H1 (cell line): ENCODE results near the gene TTR. TPM values are rescaled to one million over a fixed set of nuclear protein-coding genes. Genes with fewer than 3 reads are reported as not detected.

Experiments
- CTCF ChIA-PET: fragments of 300-600 bp; sonication (Branson Sonifier 250); formaldehyde crosslinking; loops from one replicate; lab custom pipeline; 2021; ENCODE audit not compliant: partially characterized antibody; lab: Charles Lee
- POLR2A ChIA-PET: fragments of 300-600 bp; sonication (Branson Sonifier 250); formaldehyde crosslinking; loops from one replicate; lab custom pipeline; 2021; ENCODE audit warnings: inconsistent platforms; ENCODE audit not compliant: partially characterized antibody; lab: Charles Lee
- DNase-seq, 2 experiments: peaks; one replicate each; pipeline versions ENCODE4 v3.0.0 to v3.0.0-alpha.2; 2010 to 2022; ENCODE audit warnings: low spot score in 2 of 2, low read depth in 1 of 2, mixed read lengths in 1 of 2
- FAIRE-seq: peaks from 2 replicates; lab custom pipeline; 2011; peaks lifted over from hg19 to GRCh38; lab: Jason Lieb, UNC
- H2AFZ ChIP-seq: 2 replicates; pipeline ENCODE4 v1.8.1; 2012; ENCODE audit warnings: low read length, inconsistent platforms
- H2AK5ac ChIP-seq: 2 replicates; pipeline ENCODE4 v1.6.1; 2013; ENCODE audit warnings: low read depth, low read length
- H2BK120ac ChIP-seq: replicated peaks from 2 replicates; pipeline ENCODE3; 2013; ENCODE audit warnings: low read depth, low read length, inconsistent platforms
- H2BK12ac ChIP-seq: 2 replicates; pipeline ENCODE4 v1.6.1; 2013; ENCODE audit warnings: low read depth, low read length
- H2BK15ac ChIP-seq: 2 replicates; pipeline ENCODE4 v1.6.1; 2013; ENCODE audit warnings: low read length
- H2BK20ac ChIP-seq: 2 replicates; pipeline ENCODE4 v1.6.1; 2013; ENCODE audit warnings: low read length
- H2BK5ac ChIP-seq: 2 replicates; pipeline ENCODE4 v1.6.1; 2013; ENCODE audit warnings: low read depth, low read length
- H3K14ac ChIP-seq: 2 replicates; pipeline ENCODE4 v1.6.1; 2013; ENCODE audit warnings: inconsistent platforms; ENCODE audit not compliant: insufficient read length
- H3K18ac ChIP-seq: 2 replicates; pipeline ENCODE4 v1.6.1; 2013; ENCODE audit warnings: low read length; ENCODE audit errors: extremely low read depth
- H3K23ac ChIP-seq: 2 replicates; pipeline ENCODE4 v1.6.1; 2013; ENCODE audit warnings: inconsistent platforms; ENCODE audit not compliant: insufficient read length
- H3K23me2 ChIP-seq: 2 replicates; pipeline ENCODE4 v1.6.1; 2013; ENCODE audit warnings: low read depth, low read length
- H3K27ac ChIP-seq: 2 replicates; pipeline ENCODE4 v1.6.1; 2011; ENCODE audit warnings: low read depth, low read length, inconsistent platforms
- H3K27me3 ChIP-seq, 4 experiments: replicated peaks in 1 of 4; 1 replicate in 1 of 4; 2 replicates in 3 of 4; pipeline versions ENCODE4 v1.6.1 to v1.8.1; 2011 to 2013; ENCODE audit warnings: low read length in 3 of 4, mild to moderate bottlenecking in 3 of 4, inconsistent platforms in 2 of 4, mixed read lengths in 2 of 4, moderate library complexity in 1 of 4; ENCODE audit not compliant: control insufficient read depth in 3 of 4, insufficient read depth in 3 of 4; ENCODE audit errors: extremely low read depth in 1 of 4
- H3K36me3 ChIP-seq, 4 experiments: 2 replicates each; pipeline versions ENCODE4 v1.6.1 to v1.8.1; 2011 to 2013; ENCODE audit warnings: mild to moderate bottlenecking in 4 of 4, low read length in 3 of 4, moderate library complexity in 2 of 4, control low read depth in 1 of 4, inconsistent platforms in 1 of 4; ENCODE audit not compliant: insufficient read depth in 4 of 4, control insufficient read depth in 2 of 4
- H3K4ac ChIP-seq: replicated peaks from 2 replicates; pipeline ENCODE3; 2013; ENCODE audit warnings: low read length, low read depth, mixed read lengths, inconsistent platforms; ENCODE audit not compliant: insufficient read length
- H3K4me1 ChIP-seq, 4 experiments: replicated peaks in 1 of 4; 1 replicate in 1 of 4; 2 replicates in 3 of 4; pipeline versions ENCODE4 v1.6.1 to v1.8.1; 2011 to 2013; ENCODE audit warnings: low read length in 3 of 4, inconsistent platforms in 2 of 4, mixed read lengths in 1 of 4; ENCODE audit not compliant: insufficient read depth in 4 of 4, control insufficient read depth in 3 of 4
- H3K4me2 ChIP-seq, 2 experiments: 2 replicates each; pipeline versions ENCODE4 v1.6.1 to v1.8.1; 2011 to 2013; ENCODE audit warnings: low read depth in 2 of 2, low read length in 2 of 2, control low read depth in 1 of 2, inconsistent platforms in 1 of 2, mild to moderate bottlenecking in 1 of 2; ENCODE audit not compliant: insufficient read depth in 1 of 2
- H3K4me3 ChIP-seq, 4 experiments: fragments of 200-600, 300-600 bp in 1 of 4; sonication (generic), shearing (Covaris generic), sonication (Bioruptor Twin) in 1 of 4; 2 replicates each; pipeline versions ENCODE4 v1.5.1 to v1.8.1; 2011 to 2016; ENCODE audit warnings: low read length in 4 of 4, low read depth in 3 of 4, control low read depth in 2 of 4, inconsistent platforms in 2 of 4, mild to moderate bottlenecking in 2 of 4, mixed read lengths in 1 of 4, moderate library complexity in 1 of 4; ENCODE audit not compliant: insufficient read depth in 2 of 4; ENCODE audit errors: extremely low read depth in 1 of 4
- H3K56ac ChIP-seq: replicated peaks from 2 replicates; pipeline ENCODE3; 2013; ENCODE audit warnings: low read depth, mild to moderate bottlenecking, mixed read lengths, low read length, inconsistent platforms; ENCODE audit not compliant: insufficient read length
- H3K79me1 ChIP-seq: 2 replicates; pipeline ENCODE4 v1.6.1; 2013; ENCODE audit warnings: low read depth, low read length, control low read depth
- H3K79me2 ChIP-seq, 2 experiments: 2 replicates each; pipeline versions ENCODE4 v1.6.1 to v1.8.1; 2012 to 2013; ENCODE audit warnings: low read length in 2 of 2, mild to moderate bottlenecking in 2 of 2, inconsistent platforms in 1 of 2; ENCODE audit not compliant: insufficient read depth in 2 of 2, control insufficient read depth in 1 of 2
- H3K9ac ChIP-seq, 4 experiments: replicated peaks in 1 of 4; 1 replicate in 1 of 4; 2 replicates in 3 of 4; pipeline versions ENCODE4 v1.6.1 to v1.8.1; 2011 to 2013; ENCODE audit warnings: low read depth in 3 of 4, low read length in 3 of 4, control low read depth in 2 of 4, mild to moderate bottlenecking in 2 of 4, moderate library complexity in 2 of 4, inconsistent platforms in 1 of 4; ENCODE audit errors: extremely low read depth in 1 of 4
- H3K9me3 ChIP-seq, 2 experiments: 2 replicates each; pipeline versions ENCODE4 v1.6.1 to v1.8.1; 2012 to 2013; ENCODE audit warnings: mild to moderate bottlenecking in 2 of 2, moderate library complexity in 2 of 2, control low read depth in 1 of 2, inconsistent platforms in 1 of 2, low read depth in 1 of 2, low read length in 1 of 2, mixed read lengths in 1 of 2; ENCODE audit not compliant: insufficient read depth in 2 of 2
- H4K20me1 ChIP-seq, 2 experiments: replicated peaks in 1 of 2; 2 replicates each; pipeline versions ENCODE3 to v1.8.1; 2011 to 2013; ENCODE audit warnings: inconsistent platforms in 2 of 2, low read length in 2 of 2, mild to moderate bottlenecking in 1 of 2; ENCODE audit not compliant: insufficient read depth in 2 of 2, control insufficient read depth in 1 of 2
- H4K5ac ChIP-seq: 2 replicates; pipeline ENCODE4 v1.6.1; 2013; ENCODE audit warnings: low read length, low read depth, mixed read lengths, inconsistent platforms; ENCODE audit not compliant: insufficient read length
- H4K8ac ChIP-seq: 2 replicates; pipeline ENCODE4 v1.8.0; 2013; ENCODE audit warnings: mild to moderate bottlenecking, moderate library complexity, low read length, inconsistent platforms; ENCODE audit not compliant: insufficient read depth; ENCODE audit errors: extremely low read depth
- H4K91ac ChIP-seq: replicated peaks from 2 replicates; pipeline ENCODE3; 2013; ENCODE audit warnings: low read length, mixed read lengths, inconsistent platforms; ENCODE audit not compliant: insufficient read length
- SUZ12 ChIP-seq: fragments of 200-600 bp; sonication (generic); IDR thresholded peaks from 2 replicates; pipeline ENCODE4 v1.6.1; 2012; ENCODE audit warnings: mild to moderate bottlenecking, inconsistent platforms, low read length, moderate library complexity, mixed read lengths
- WGBS, 2 experiments: shearing (Covaris generic) in 1 of 2; methylation state at CpG; one replicate each; pipeline versions ENCODE4 v1.1.6 to v1.1.7; 2013 to 2015; ENCODE audit warnings: low lambda C conversion rate in 2 of 2, mixed read lengths in 2 of 2, inconsistent platforms in 1 of 2, low coverage in 1 of 2, missing lambda C conversion rate in 1 of 2; ENCODE audit not compliant: insufficient replicate concordance in 2 of 2, insufficient coverage in 1 of 2, insufficient read length in 1 of 2; ENCODE audit errors: extremely low coverage in 1 of 2, missing lambda C conversion rate in 1 of 2; 5-methylcytosine and 5-hydroxymethylcytosine counted together
- polyA plus RNA-seq, 7 experiments: library from polyadenylated mRNA; depleted of rRNA in 3 of 7; stranded (reverse) in 5 of 7; unstranded in 2 of 7; fragments of >200 nt in 5 of 7; fragments of 200-250 nt in 2 of 7; gene quantifications; 1 replicate in 5 of 7; 2 replicates in 1 of 7; 4 replicates in 1 of 7; pipeline versions ENCODE4 v1.2.1 to v1.2.3, GENCODE V29; 2011 to 2013; ENCODE audit warnings: missing spikeins in 2 of 7, mixed read lengths in 2 of 7
- total RNA-seq: library from RNA; stranded (reverse); fragmentation: NEBNext Ultra II Directional; extraction: Animal tissue kit (Norgen Biotek cat#: 25700); gene quantifications from 2 replicates; pipeline ENCODE4 v1.2.1, GENCODE V29; 2021

Gene TTR
- total and polyA plus RNA-seq, 2 of the 8 experiments (the other 6 are each of a cell fraction or from before 2014, with no cell fraction given), result not detected

GRCh38 chr18:31598021-31598805 lies 6.5 kb downstream of the TTR start:
- Histone ChIP-seq H3K79me2 (no peaks in the 10 kb centered on the region), H4K5ac (no peak overlapping the region), H4K20me1 (no peaks in the 10 kb centered on the region), H3K36me3 (no peaks in the 10 kb centered on the region), H4K91ac (no peak overlapping the region), H3K27ac (no peak overlapping the region), H3K23ac (no peak overlapping the region), H4K8ac (no peak overlapping the region)
- DNase-seq, result no peak
- TF ChIP-seq SUZ12, result no peak
- TF ChIP-seq, all 59 proteins: peak for 0
- no peaks in the 10 kb centered on the region for H3K79me1 ChIP-seq
- H3K23me2 ChIP-seq, result no peaks in the 10 kb centered on the region
- H2BK5ac ChIP-seq, result no peak overlapping the region
- no peak overlapping the region for H3K4ac ChIP-seq
- no peaks in the 10 kb centered on the region for H3K9me3 ChIP-seq
- POLR2A ChIA-PET, result interaction anchor here (1.3 kb wide), 1 partner anchor 11 kb away, joined by 3 read pairs; no protein-coding TSS in a partner anchor
- 91% methylated on average over 13 of the region's 13 CpGs; no CpG with 5 or more reads in 1 of the 2 experiments for WGBS, 2 experiments
- H3K4me1 ChIP-seq, result no peaks in the 10 kb centered on the region
- FAIRE-seq, result no peak
- no peak overlapping the region for H2AK5ac ChIP-seq
- CTCF ChIA-PET, result interaction anchor here (0.9 to 1.7 kb wide), 2 partner anchors 13 to 124 kb away, joined by 3 to 5 read pairs; no protein-coding TSS in a partner anchor
- H2AFZ ChIP-seq, result no peak overlapping the region
- H2BK20ac ChIP-seq, result no peak overlapping the region
- no peak overlapping the region for H2BK12ac ChIP-seq
- H3K18ac ChIP-seq, result no peak overlapping the region
- H3K9ac ChIP-seq, result no peak overlapping the region
- no peaks in the 10 kb centered on the region for H3K27me3 ChIP-seq
- no peak overlapping the region for H3K4me3 ChIP-seq
- no peak overlapping the region for H2BK15ac ChIP-seq
- no peak overlapping the region for H3K56ac ChIP-seq
- no peak overlapping the region for H3K4me2 ChIP-seq
- H3K14ac ChIP-seq, result no peak overlapping the region
- no peak overlapping the region for H2BK120ac ChIP-seq
